ENCODE data around the gene GNG13. TPM values are rescaled to one million over a fixed set of nuclear protein-coding genes. Genes with fewer than 3 reads are reported as not detected.
A peak's percentile ranks its signal among the peaks of the same experiment; 100 is the strongest.
"Not testable (repeated sequence)": the region's sequence is repeated elsewhere in the genome, so short reads cannot be mapped to it uniquely, and the experiment has no call there.

GNG13 gene
- total and polyA plus RNA-seq, 8 donors, result 0.17 to 0.27 TPM; not detected in 6

- intact Hi-C loops (cut with DNase I), result no loop called here
- ATAC-seq, result no peak
- Histone ChIP-seq H3K4me1 (peaks cover 0 to 14% of the 10 kb centered on the region in 2 donors), H3K36me3 (no peaks in the 10 kb centered on the region), H3K27me3 (peaks cover 0 to 28% of the 10 kb centered on the region in 2 donors), H3K27ac (no peak overlapping the region), H3K4me3 (no peak overlapping the region), H3K9me3 (no peaks in the 10 kb centered on the region)
- no peak for DNase-seq
- TF ChIP-seq CTCF (IDR thresholded peaks at IDR 0.05), result no peak
Measured at GRCh38 chr16:756428-756827, 44.1 kb downstream of the GNG13 start.

- DNase-seq (no peak), ATAC-seq (peak; percentile 15)
- no peaks in the 10 kb centered on the region for H3K36me3 ChIP-seq
- H3K4me3 ChIP-seq, result no peak overlapping the region
- peaks cover 0 to 14% of the 10 kb centered on the region in 2 donors for H3K4me1 ChIP-seq
- no peak for TF ChIP-seq CTCF (IDR thresholded peaks at IDR 0.05)
- H3K27ac ChIP-seq, result peak overlapping the region in 1 of 2 donors; percentile 30
- H3K9me3 ChIP-seq, result no peaks in the 10 kb centered on the region
- H3K27me3 ChIP-seq, result peaks cover 0 to 28% of the 10 kb centered on the region in 2 donors
- intact Hi-C loops (cut with DNase I), result no loop called here
Measured at GRCh38 chr16:754656-755055, 45.9 kb downstream of the GNG13 start.

GRCh38 chr16:754121-754607 lies 46.4 kb downstream of the GNG13 start:
- Histone ChIP-seq H3K27ac (peak overlapping the region in 1 of 2 donors; percentile 30), H3K4me1 (peaks cover 0 to 14% of the 10 kb centered on the region in 2 donors), H3K27me3 (peaks cover 0 to 28% of the 10 kb centered on the region in 2 donors)
- ATAC-seq; H3K36me3 ChIP-seq; intact Hi-C loops (cut with DNase I); DNase-seq; H3K9me3 ChIP-seq; H3K4me3 ChIP-seq: not testable (repeated sequence)

GRCh38 chr16:752007-752312 lies 48.6 kb downstream of the GNG13 start:
- H3K4me1 ChIP-seq, result peaks cover 0 to 14% of the 10 kb centered on the region in 2 donors
- H3K9me3 ChIP-seq, result no peaks in the 10 kb centered on the region
- peaks cover 0 to 28% of the 10 kb centered on the region in 2 donors for H3K27me3 ChIP-seq
- ATAC-seq (no peak), DNase-seq (no peak)
- TF ChIP-seq CTCF (IDR thresholded peaks at IDR 0.05), result no peak
- no peaks in the 10 kb centered on the region for H3K36me3 ChIP-seq
- no peak overlapping the region for H3K4me3 ChIP-seq
- intact Hi-C loops (cut with DNase I), result no loop called here
- no peak overlapping the region for H3K27ac ChIP-seq

- H3K36me3 ChIP-seq, result no peaks in the 10 kb centered on the region
- H3K4me3 ChIP-seq, result no peak overlapping the region
- H3K27ac ChIP-seq, result no peak overlapping the region
- ATAC-seq (peak; percentile 67), DNase-seq (peak in 1 of 4 donors; percentile 78)
- TF ChIP-seq CTCF (IDR thresholded peaks at IDR 0.05), result no peak
- no peaks in the 10 kb centered on the region for H3K9me3 ChIP-seq
- H3K4me1 ChIP-seq, result peaks cover 0 to 14% of the 10 kb centered on the region in 2 donors
- intact Hi-C loops (cut with DNase I), result no loop called here
- peaks cover 0 to 28% of the 10 kb centered on the region in 2 donors for H3K27me3 ChIP-seq
Measured at GRCh38 chr16:751152-752006, 49.2 kb downstream of the GNG13 start.

Data from left lung (tissue), 10 donors.